Activated T-helper 1 cell treated with Interleukin-2 at 50 U/mL for 16 hours (primary cell): Measurements from ENCODE around the gene TENT5C.

ENCODE experiments used
- DNase-seq: peaks from one replicate; pipeline ENCODE4 v3.0.0-alpha.2; 2020; ENCODE audit warnings: low read depth

Gene TENT5C

DNA sequence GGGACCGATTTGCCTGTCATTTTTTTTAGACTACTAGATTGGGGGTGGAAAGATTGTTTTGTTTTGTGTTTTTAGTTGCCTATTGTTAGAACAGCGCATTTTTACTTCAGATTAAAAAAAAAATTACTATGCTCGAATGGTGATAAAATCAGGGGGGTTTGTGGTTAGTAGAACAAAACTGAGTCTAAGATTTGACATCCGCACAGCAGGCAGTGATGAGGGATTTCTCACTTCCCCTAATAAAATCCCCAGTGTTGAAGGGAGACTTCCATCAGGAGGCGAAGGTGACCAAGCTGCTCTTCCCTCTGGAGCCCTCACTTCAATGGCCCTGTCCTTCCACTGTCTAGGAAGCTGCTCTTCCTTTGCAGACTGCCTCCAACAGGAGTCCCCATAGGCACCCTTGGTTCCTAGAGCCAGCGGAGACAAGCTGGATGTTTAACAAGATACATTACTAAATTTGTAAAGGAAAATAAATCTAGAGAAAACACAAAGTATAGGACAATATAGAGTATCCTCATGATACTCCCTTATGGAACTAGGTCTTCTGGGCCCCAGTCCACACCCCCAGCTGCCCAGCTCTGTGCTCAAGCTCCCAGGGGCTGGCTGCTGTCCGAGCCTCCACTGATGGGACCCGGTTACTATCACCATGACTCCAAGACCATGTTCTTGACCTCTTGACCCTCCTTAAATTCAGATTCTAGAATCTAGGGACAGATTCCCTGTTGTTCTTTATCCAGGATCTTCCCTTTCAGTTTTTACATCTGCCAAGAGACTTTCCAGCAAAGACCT lies 31.0 kb downstream of the TENT5C start:
- DNase-seq = no peak

GRCh38 chr1:117638141-117638540 lies 32.3 kb downstream of the TENT5C start:
- no peak for DNase-seq

DNA sequence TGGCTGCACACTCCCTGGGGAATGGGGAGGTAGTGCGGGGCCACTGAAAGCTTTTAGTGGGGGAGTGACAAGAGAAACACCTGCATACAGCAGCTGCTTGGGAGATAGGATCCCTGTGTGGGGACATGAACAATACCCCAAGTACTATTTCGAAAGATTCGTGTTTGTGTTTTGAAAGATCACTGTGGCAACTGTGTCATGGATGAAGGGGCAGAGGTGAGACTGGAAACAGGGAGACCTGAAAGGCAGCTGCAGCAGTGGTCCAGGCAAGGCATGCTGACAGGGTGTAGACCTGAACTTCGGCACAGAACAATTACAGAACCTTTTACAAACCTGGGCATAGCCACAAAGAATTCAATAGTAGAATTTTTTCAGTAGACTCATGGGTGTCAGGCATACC lies 32.9 kb downstream of the TENT5C start:
- no peak for DNase-seq

DNA sequence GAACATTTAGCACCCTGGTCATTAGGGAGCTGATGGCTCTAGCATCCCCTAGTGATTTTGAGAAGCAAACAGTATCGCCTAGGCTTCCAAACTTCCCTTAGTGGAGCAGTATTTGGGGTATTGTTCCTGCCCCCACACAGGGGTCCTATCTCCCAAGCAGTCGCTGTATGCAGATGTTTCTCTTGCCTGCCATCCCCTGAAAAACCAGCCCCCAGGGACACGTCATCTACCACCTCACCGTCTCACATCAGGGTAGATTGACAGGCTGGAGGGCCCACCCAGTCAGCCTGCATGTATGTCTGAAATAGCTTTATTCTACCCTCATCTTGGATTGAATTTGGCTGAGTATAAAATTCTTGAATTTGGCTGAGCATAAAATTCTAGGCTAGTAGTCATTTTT lies 33.9 kb downstream of the TENT5C start:
- DNase-seq = no peak

DNA sequence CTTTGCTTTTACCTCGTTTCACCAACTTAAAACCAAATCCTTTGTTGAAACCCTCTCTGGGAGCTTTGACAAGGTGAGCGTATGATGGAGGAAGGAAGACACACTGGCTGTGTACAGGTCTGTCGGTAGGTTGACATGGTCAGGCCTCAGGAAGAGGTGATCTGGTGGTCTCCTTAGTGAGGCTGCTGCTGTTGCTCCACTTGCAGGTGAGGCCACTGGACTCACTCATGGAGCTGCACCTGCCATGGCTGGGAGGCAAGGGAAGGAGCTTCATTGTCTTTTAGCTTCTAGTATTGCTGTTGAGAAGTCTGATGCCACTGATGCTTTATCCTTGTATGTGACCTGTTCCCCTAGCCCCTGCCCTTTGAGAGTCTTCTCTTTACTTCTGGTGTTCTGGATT lies 35.7 kb downstream of the TENT5C start:
- no peak for DNase-seq

DNA sequence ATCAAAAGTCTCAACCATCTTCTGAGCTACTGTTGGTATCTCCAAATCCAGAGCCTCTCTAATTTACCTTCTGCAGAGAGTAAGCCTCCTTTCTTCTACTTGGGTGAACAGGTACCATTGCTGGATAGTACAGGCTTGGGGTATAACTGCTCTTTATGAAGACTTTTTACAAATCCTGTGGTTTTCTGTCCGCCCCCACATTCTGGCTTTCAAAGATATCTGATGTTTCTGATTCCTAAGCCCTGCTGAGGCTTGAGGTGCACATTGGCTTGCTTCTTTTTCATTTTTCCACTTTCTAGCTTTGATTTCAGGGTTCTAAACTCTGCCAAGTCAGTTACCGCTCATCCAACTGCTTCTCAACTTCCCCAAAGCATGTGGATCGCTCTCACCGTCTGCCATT lies 37.1 kb downstream of the TENT5C start:
- DNase-seq = no peak

- no peak for DNase-seq
Measured at GRCh38 chr1:117643601-117644000, 37.8 kb downstream of the TENT5C start.

- DNase-seq = no peak
Measured at GRCh38 chr1:117644696-117645311, 39.0 kb downstream of the TENT5C start.

- DNase-seq = no peak
Measured at GRCh38 chr1:117645343-117645742, 39.5 kb downstream of the TENT5C start.

GRCh38 chr1:117646007-117646811 lies 40.4 kb downstream of the TENT5C start:
- DNase-seq = no peak

GRCh38 chr1:117646956-117647355 lies 41.1 kb downstream of the TENT5C start:
- no peak for DNase-seq

GRCh38 chr1:117648015-117648414 lies 42.2 kb downstream of the TENT5C start:
- DNase-seq = no peak

- no peak for DNase-seq
Measured at GRCh38 chr1:117650840-117651568, 45.2 kb downstream of the TENT5C start.

DNA sequence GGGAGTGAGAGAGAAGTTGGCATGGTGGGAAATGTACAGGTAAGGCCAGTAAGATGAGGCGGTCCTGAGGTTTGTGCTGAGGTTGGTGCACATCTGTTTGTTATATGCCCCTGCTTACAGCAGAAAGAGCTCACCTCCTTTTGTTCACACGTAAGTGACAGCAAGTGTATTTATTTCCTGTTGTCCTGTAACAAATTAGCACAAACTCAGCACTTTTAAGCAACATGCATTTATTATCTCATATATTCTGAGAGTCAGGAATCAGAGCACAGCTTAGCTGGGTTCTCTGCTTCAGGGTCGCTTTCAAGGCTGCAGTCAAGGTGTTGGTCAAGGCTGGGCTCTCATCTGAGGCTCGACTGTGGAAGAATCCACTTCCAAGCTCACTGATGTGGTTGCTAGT lies 45.8 kb downstream of the TENT5C start:
- DNase-seq = no peak

DNA sequence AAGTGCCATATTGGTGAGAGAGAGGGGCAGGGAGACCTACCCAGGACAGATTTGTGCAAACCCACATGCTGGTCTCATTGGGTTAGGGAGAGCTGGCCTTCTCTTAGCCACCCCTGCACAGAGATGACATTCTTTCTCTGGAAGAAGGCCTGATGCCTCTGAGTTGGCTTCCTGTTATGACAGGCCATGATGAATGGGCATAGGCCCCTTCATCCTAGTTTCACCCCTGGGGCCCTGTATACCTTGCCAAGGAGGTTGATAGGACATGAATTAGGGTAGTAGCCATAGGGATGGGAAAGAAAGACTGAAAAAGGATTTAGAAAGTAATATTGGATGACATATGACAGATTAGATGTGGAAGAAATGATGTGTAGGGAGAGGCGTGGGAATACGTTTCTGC lies 46.6 kb downstream of the TENT5C start:
- DNase-seq = no peak

- no peak for DNase-seq
Measured at GRCh38 chr1:117653195-117653594, 47.3 kb downstream of the TENT5C start.

GRCh38 chr1:117653732-117654492 lies 48.1 kb downstream of the TENT5C start:
- no peak for DNase-seq

- DNase-seq = no peak
Measured at GRCh38 chr1:117654493-117655219, 48.8 kb downstream of the TENT5C start.

- DNase-seq = no peak
Measured at GRCh38 chr1:117655220-117655577, 49.4 kb downstream of the TENT5C start.

GRCh38 chr1:117656202-117656641 lies 50.4 kb downstream of the TENT5C start:
- DNase-seq = peak; percentile 60

GRCh38 chr1:117657031-117657430 lies 51.2 kb downstream of the TENT5C start:
- DNase-seq = no peak
